Peyer's patch (tissue), 4 donors: ENCODE results near the gene CIAO2B. TPM values are rescaled to one million over a fixed set of nuclear protein-coding genes. Genes with fewer than 3 reads are reported as not detected.

ENCODE experiments used
- DNase-seq, 3 donors: peaks; one replicate each; pipeline ENCODE4 v3.0.0-alpha.2; 2017 to 2019
- H3K27ac ChIP-seq, 4 donors: fragments of 200-600 bp; sonication (generic); one replicate each; pipeline ENCODE4 v1.5.1; 2016 to 2019
- H3K27me3 ChIP-seq, 2 donors: fragments of 200-600 bp; sonication (generic); one replicate each; pipeline ENCODE4 v1.5.1; 2019
- H3K36me3 ChIP-seq, 3 donors: fragments of 200-600 bp; sonication (generic); one replicate each; pipeline ENCODE4 v1.5.1; 2016 to 2019
- H3K4me1 ChIP-seq, 4 donors: fragments of 200-600 bp; sonication (generic); one replicate each; pipeline ENCODE4 v1.5.1; 2016 to 2019
- H3K4me3 ChIP-seq, 4 donors: fragments of 200-600 bp; sonication (generic); 1 replicate in 3 of 4; 2 replicates in 1 of 4; pipeline ENCODE4 v1.5.1; 2016 to 2019; ENCODE audit warnings: mild to moderate bottlenecking in 1 of 4
- H3K9me3 ChIP-seq, 4 donors: fragments of 200-600 bp; sonication (generic); one replicate each; pipeline ENCODE4 v1.5.1; 2016 to 2019; ENCODE audit warnings: mild to moderate bottlenecking in 1 of 4
- CTCF ChIP-seq, 6 experiments: fragments of 450-650 bp in 4 of 6; fragments of 200-600 bp in 2 of 6; sonication (generic) in 1 of 6; IDR thresholded peaks; one replicate each; pipeline ENCODE4 v1.5.1; 2017 to 2019; ENCODE audit warnings: antibody characterized with exemption in 6 of 6, mild to moderate bottlenecking in 3 of 6, moderate library complexity in 1 of 6
- POLR2A ChIP-seq, 2 donors: fragments of 450-650 bp; IDR thresholded peaks; one replicate each; pipeline ENCODE4 v1.5.1; 2017; ENCODE audit warnings: antibody characterized with exemption in 2 of 2, mild to moderate bottlenecking in 2 of 2, moderate library complexity in 2 of 2
- total RNA-seq, 4 donors: library from RNA; depleted of rRNA; stranded (reverse); fragments of >200 nt; gene quantifications; one replicate each; pipeline ENCODE4 v1.1.0, GENCODE V29; 2016

The CIAO2B gene
- total RNA-seq, 4 donors from 2014 or later = 28.1 to 72.7 (median 55.2) TPM

GRCh38 chr16:66919569-66920298 is 14.5 kb downstream of the CIAO2B start:
- TF ChIP-seq CTCF (IDR thresholded peaks at IDR 0.05) (no peak), POLR2A (IDR thresholded peaks at IDR 0.05) (no peak)

GRCh38 chr16:66918803-66919568 is 15.2 kb downstream of the CIAO2B start, which contains the start of gene CDH16:
Gene CDH16, minus strand, starts transcription at chr16:66918885. Its CDS starts 820 bp downstream, at chr16:66918065.
- TF ChIP-seq CTCF (IDR thresholded peaks at IDR 0.05) (no peak), POLR2A (IDR thresholded peaks at IDR 0.05) (no peak)
- no peaks in the 10 kb centered on the region for H3K36me3 ChIP-seq
- peak within 1 kb of the TSS in 2 of 4 donors; percentile 30 to 67 for H3K27ac ChIP-seq
- H3K4me3 ChIP-seq = no peak within 1 kb of the TSS
- H3K9me3 ChIP-seq = no peaks in the 10 kb centered on the region
- peak in 1 of 3 donors; percentile 64 for DNase-seq
- H3K27me3 ChIP-seq = no peaks in the 10 kb centered on the region
- peaks cover 0 to 25% (median 0%) of the 10 kb centered on the region in 4 donors for H3K4me1 ChIP-seq

More at GRCh38 chr16:66919569-66920298, 14.5 kb downstream of the CIAO2B start:
- no peak overlapping the region for H3K4me3 ChIP-seq
- H3K36me3 ChIP-seq = no peaks in the 10 kb centered on the region
- no peak for DNase-seq
- peaks cover 0 to 31% (median 1%) of the 10 kb centered on the region in 4 donors for H3K4me1 ChIP-seq
- H3K27me3 ChIP-seq = no peaks in the 10 kb centered on the region
- H3K27ac ChIP-seq = peak overlapping the region in 2 of 4 donors; percentile 30 to 67
- H3K9me3 ChIP-seq = no peaks in the 10 kb centered on the region

- Histone ChIP-seq H3K27ac (peak overlapping the region in 2 of 4 donors; percentile 30 to 67), H3K36me3 (no peaks in the 10 kb centered on the region), H3K4me1 (peaks cover 0 to 21% (median 0%) of the 10 kb centered on the region in 4 donors), H3K4me3 (no peak overlapping the region), H3K27me3 (no peaks in the 10 kb centered on the region), H3K9me3 (no peaks in the 10 kb centered on the region)
- no peak for DNase-seq
- TF ChIP-seq POLR2A (IDR thresholded peaks at IDR 0.05) (no peak), CTCF (IDR thresholded peaks at IDR 0.05) (no peak)
Measured at GRCh38 chr16:66918355-66918754, 15.8 kb downstream of the CIAO2B start.

GRCh38 chr16:66917741-66918140 is 16.5 kb downstream of the CIAO2B start:
- no peak overlapping the region for H3K27ac ChIP-seq

GRCh38 chr16:66916518-66916917 is 17.7 kb downstream of the CIAO2B start:
- Histone ChIP-seq H3K36me3 (no peaks in the 10 kb centered on the region), H3K9me3 (no peaks in the 10 kb centered on the region), H3K27ac (no peak overlapping the region), H3K4me3 (no peak overlapping the region), H3K27me3 (no peaks in the 10 kb centered on the region), H3K4me1 (peaks cover 0 to 14% (median 0%) of the 10 kb centered on the region in 4 donors)
- TF ChIP-seq POLR2A (IDR thresholded peaks at IDR 0.05) = no peak
- no peak for TF ChIP-seq CTCF (IDR thresholded peaks at IDR 0.05)
- no peak for DNase-seq

More at GRCh38 chr16:66917741-66918140, 16.5 kb downstream of the CIAO2B start:
- DNase-seq = no peak
- no peak for TF ChIP-seq CTCF (IDR thresholded peaks at IDR 0.05)
- Histone ChIP-seq H3K36me3 (no peaks in the 10 kb centered on the region), H3K4me1 (peaks cover 0 to 18% (median 0%) of the 10 kb centered on the region in 4 donors), H3K27me3 (no peaks in the 10 kb centered on the region), H3K9me3 (no peaks in the 10 kb centered on the region), H3K4me3 (no peak overlapping the region)
